WTC11 (cell line): Measurements from ENCODE around the gene SUN2. TPM values are rescaled to one million over a fixed set of nuclear protein-coding genes. Genes with fewer than 3 reads are reported as not detected.

ENCODE experiments used
- ATAC-seq: fragments of 200-7000 bp; cut with Tn5 transposase; 2 replicates; pipeline ENCODE4 v1.10.0; 2021; ENCODE audit warnings: mild to moderate bottlenecking, moderate library complexity
- CTCF ChIA-PET: fragments of 300-600 bp; sonication (Branson Sonifier 250); formaldehyde crosslinking; loops from one replicate; lab custom pipeline; 2021; ENCODE audit warnings: antibody characterized with exemption; lab: Charles Lee
- POLR2A ChIA-PET: fragments of 350-600 bp; sonication (Branson Sonifier 250); formaldehyde crosslinking; loops from one replicate; lab custom pipeline; 2021; ENCODE audit warnings: antibody characterized with exemption; lab: Charles Lee
- DNase-seq: peaks from one replicate; pipeline ENCODE4 v3.0.0; 2021; ENCODE audit warnings: low spot score
- H3K27ac Mint-ChIP-seq: 2 replicates; pipeline ENCODE4 v1.8.0; 2021; ENCODE audit warnings: mixed read lengths
- H3K27me3 Mint-ChIP-seq: 2 replicates; pipeline ENCODE4 v1.8.0; 2021; ENCODE audit warnings: low read depth, mild to moderate bottlenecking, moderate library complexity, mixed read lengths
- H3K36me3 Mint-ChIP-seq: 2 replicates; pipeline ENCODE4 v1.8.0; 2021; ENCODE audit warnings: mixed read lengths
- H3K4me1 Mint-ChIP-seq: 2 replicates; pipeline ENCODE4 v1.8.0; 2022; ENCODE audit warnings: mixed read lengths
- H3K4me3 Mint-ChIP-seq: 2 replicates; pipeline ENCODE4 v1.8.0; 2021; ENCODE audit warnings: mild to moderate bottlenecking, moderate library complexity, mixed read lengths
- H3K9me3 Mint-ChIP-seq: 2 replicates; pipeline ENCODE4 v1.8.0; 2021; ENCODE audit warnings: mixed read lengths
- CREB1 ChIP-seq: sonication (generic); formaldehyde crosslinking; IDR thresholded peaks from 2 replicates; pipeline ENCODE4 v1.8.0; 2023; ENCODE audit warnings: mild to moderate bottlenecking, missing genetic modification reagents
- ELF4 ChIP-seq: sonication (generic); formaldehyde crosslinking; IDR thresholded peaks from 2 replicates; pipeline ENCODE4 v1.8.1; 2022; ENCODE audit warnings: low read depth, mild to moderate bottlenecking, moderate library complexity, missing genetic modification reagents
- FOXJ3 ChIP-seq: sonication (generic); formaldehyde crosslinking; IDR thresholded peaks from 2 replicates; pipeline ENCODE4 v1.9.0; 2021; ENCODE audit warnings: missing genetic modification reagents, mild to moderate bottlenecking, borderline replicate concordance
- FOXP1 ChIP-seq: sonication (generic); formaldehyde crosslinking; IDR thresholded peaks from 2 replicates; pipeline ENCODE4 v1.8.0; 2022; ENCODE audit warnings: missing genetic modification reagents, mild to moderate bottlenecking, moderate library complexity, borderline replicate concordance
- MXD4 ChIP-seq: fragments of 250-450 bp; sonication (Bioruptor Pico); IDR thresholded peaks from 2 replicates; pipeline ENCODE4 v1.8.0; 2021; ENCODE audit warnings: mild to moderate bottlenecking, moderate library complexity, borderline replicate concordance
- NR3C1 ChIP-seq: sonication (generic); formaldehyde crosslinking; conservative IDR thresholded peaks from 2 replicates; pipeline ENCODE4 v1.8.1; 2023; ENCODE audit warnings: low read depth, mild to moderate bottlenecking, missing genetic modification reagents
- RELA ChIP-seq: sonication (generic); formaldehyde crosslinking; IDR thresholded peaks from 2 replicates; pipeline ENCODE4 v1.8.1; 2022; ENCODE audit warnings: missing genetic modification reagents, mild to moderate bottlenecking, borderline replicate concordance
- RORB ChIP-seq: fragments of 250-450 bp; sonication (Bioruptor Pico); IDR thresholded peaks from 2 replicates; pipeline ENCODE4 v1.9.0; 2021; ENCODE audit warnings: mild to moderate bottlenecking
- SMAD4 ChIP-seq: sonication (generic); formaldehyde crosslinking; IDR thresholded peaks from 2 replicates; pipeline ENCODE4 v1.8.0; 2022; ENCODE audit warnings: mild to moderate bottlenecking, missing genetic modification reagents
- SOX15 ChIP-seq: fragments of 250-450 bp; sonication (Bioruptor Pico); IDR thresholded peaks from 2 replicates; pipeline ENCODE4 v1.9.0; 2021; ENCODE audit warnings: mild to moderate bottlenecking
- SP1 ChIP-seq: sonication (generic); formaldehyde crosslinking; conservative IDR thresholded peaks from 2 replicates; pipeline ENCODE4 v1.8.1; 2022; ENCODE audit warnings: missing genetic modification reagents
- TEAD4 ChIP-seq: sonication (generic); formaldehyde crosslinking; IDR thresholded peaks from 2 replicates; pipeline ENCODE4 v1.8.0; 2022; ENCODE audit warnings: mild to moderate bottlenecking, missing genetic modification reagents
- ZBTB21 ChIP-seq: sonication (generic); formaldehyde crosslinking; IDR thresholded peaks from 2 replicates; pipeline ENCODE4 v1.8.1; 2023; ENCODE audit warnings: mild to moderate bottlenecking, missing genetic modification reagents, borderline replicate concordance
- ZNF396 ChIP-seq: fragments of 250-450 bp; sonication (Bioruptor Pico); IDR thresholded peaks from 2 replicates; pipeline ENCODE4 v1.8.0; 2021; ENCODE audit warnings: mild to moderate bottlenecking, moderate library complexity, borderline replicate concordance
- ZNF416 ChIP-seq: fragments of 250-450 bp; sonication (Bioruptor Pico); IDR thresholded peaks from 2 replicates; pipeline ENCODE4 v1.9.0; 2021; ENCODE audit warnings: mild to moderate bottlenecking, inconsistent platforms
- total RNA-seq: library from RNA; stranded (reverse); gene quantifications from 3 replicates; pipeline ENCODE4 v1.2.3, GENCODE V29; 2021
- TF ChIP-seq, protein P1 (sequence below): sonication (generic); formaldehyde crosslinking; IDR thresholded peaks from 2 replicates; pipeline ENCODE4 v1.8.1; 2023; ENCODE audit warnings: mild to moderate bottlenecking, moderate library complexity, missing genetic modification reagents
- TF ChIP-seq, protein P2 (sequence below): sonication (generic); formaldehyde crosslinking; IDR thresholded peaks from 2 replicates; pipeline ENCODE4 v1.8.1; 2023; ENCODE audit warnings: mild to moderate bottlenecking, missing genetic modification reagents, moderate library complexity
- TF ChIP-seq, protein P3 (sequence below): sonication (generic); formaldehyde crosslinking; IDR thresholded peaks from 2 replicates; pipeline ENCODE4 v1.8.0; 2023; ENCODE audit warnings: mild to moderate bottlenecking, missing genetic modification reagents
- TF ChIP-seq, protein P4 (sequence below): fragments of 250-450 bp; sonication (Bioruptor Pico); conservative IDR thresholded peaks from 2 replicates; pipeline ENCODE4 v1.9.0; 2021; ENCODE audit warnings: mild to moderate bottlenecking
- TF ChIP-seq, protein P5 (sequence below): fragments of 200-600 bp; IDR thresholded peaks from 2 replicates; pipeline ENCODE4 v1.8.0; 2022; ENCODE audit warnings: antibody characterized with exemption

The SUN2 gene
- total RNA-seq, 1 experiment from 2014 or later: 30.1 TPM

DNA sequence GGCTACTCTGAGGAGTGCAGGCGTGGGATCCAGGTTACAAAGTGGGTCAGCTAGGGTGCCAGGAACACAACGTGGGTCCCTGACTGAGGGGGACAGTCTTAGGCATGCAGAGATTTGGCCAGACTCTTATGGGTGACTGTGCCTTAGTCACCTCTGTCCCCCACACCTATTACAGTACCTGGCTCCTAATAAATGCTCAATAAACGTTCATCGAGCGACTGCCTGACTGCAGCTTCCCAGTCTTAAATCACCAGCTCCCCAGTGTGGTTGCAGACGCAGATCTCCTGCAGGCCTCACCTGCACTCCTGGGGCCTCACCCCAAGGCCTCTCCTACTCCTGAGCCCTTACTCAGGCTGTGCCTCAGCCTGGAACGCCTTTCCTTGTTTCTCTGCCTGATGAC lies 3.2 kb upstream of the SUN2 start:
- Mint-ChIP-seq H3K27ac (no peak overlapping the region), H3K9me3 (no peaks in the 10 kb centered on the region), H3K4me1 (peaks cover 16% of the 10 kb centered on the region), H3K27me3 (peaks cover 11% of the 10 kb centered on the region), H3K4me3 (no peak overlapping the region), H3K36me3 (no peaks in the 10 kb centered on the region)
- TF ChIP-seq, protein P1, sequence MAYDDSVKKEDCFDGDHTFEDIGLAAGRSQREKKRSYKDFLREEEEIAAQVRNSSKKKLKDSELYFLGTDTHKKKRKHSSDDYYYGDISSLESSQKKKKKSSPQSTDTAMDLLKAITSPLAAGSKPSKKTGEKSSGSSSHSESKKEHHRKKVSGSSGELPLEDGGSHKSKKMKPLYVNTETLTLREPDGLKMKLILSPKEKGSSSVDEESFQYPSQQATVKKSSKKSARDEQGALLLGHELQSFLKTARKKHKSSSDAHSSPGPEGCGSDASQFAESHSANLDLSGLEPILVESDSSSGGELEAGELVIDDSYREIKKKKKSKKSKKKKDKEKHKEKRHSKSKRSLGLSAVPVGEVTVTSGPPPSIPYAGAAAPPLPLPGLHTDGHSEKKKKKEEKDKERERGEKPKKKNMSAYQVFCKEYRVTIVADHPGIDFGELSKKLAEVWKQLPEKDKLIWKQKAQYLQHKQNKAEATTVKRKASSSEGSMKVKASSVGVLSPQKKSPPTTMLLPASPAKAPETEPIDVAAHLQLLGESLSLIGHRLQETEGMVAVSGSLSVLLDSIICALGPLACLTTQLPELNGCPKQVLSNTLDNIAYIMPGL (CRISPR knock-in tag): no peak
- TF ChIP-seq, protein P2, sequence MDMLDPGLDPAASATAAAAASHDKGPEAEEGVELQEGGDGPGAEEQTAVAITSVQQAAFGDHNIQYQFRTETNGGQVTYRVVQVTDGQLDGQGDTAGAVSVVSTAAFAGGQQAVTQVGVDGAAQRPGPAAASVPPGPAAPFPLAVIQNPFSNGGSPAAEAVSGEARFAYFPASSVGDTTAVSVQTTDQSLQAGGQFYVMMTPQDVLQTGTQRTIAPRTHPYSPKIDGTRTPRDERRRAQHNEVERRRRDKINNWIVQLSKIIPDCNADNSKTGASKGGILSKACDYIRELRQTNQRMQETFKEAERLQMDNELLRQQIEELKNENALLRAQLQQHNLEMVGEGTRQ (CRISPR knock-in tag): no peak
- TF ChIP-seq RELA (no peak), ZNF416 (no peak), FOXP1 (CRISPR knock-in tag) (no peak), TEAD4 (no peak), SOX15 (CRISPR knock-in tag) (no peak), RORB (CRISPR knock-in tag) (no peak), ZNF396 (CRISPR knock-in tag) (no peak)
- TF ChIP-seq, protein P3, sequence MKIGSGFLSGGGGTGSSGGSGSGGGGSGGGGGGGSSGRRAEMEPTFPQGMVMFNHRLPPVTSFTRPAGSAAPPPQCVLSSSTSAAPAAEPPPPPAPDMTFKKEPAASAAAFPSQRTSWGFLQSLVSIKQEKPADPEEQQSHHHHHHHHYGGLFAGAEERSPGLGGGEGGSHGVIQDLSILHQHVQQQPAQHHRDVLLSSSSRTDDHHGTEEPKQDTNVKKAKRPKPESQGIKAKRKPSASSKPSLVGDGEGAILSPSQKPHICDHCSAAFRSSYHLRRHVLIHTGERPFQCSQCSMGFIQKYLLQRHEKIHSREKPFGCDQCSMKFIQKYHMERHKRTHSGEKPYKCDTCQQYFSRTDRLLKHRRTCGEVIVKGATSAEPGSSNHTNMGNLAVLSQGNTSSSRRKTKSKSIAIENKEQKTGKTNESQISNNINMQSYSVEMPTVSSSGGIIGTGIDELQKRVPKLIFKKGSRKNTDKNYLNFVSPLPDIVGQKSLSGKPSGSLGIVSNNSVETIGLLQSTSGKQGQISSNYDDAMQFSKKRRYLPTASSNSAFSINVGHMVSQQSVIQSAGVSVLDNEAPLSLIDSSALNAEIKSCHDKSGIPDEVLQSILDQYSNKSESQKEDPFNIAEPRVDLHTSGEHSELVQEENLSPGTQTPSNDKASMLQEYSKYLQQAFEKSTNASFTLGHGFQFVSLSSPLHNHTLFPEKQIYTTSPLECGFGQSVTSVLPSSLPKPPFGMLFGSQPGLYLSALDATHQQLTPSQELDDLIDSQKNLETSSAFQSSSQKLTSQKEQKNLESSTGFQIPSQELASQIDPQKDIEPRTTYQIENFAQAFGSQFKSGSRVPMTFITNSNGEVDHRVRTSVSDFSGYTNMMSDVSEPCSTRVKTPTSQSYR (CRISPR knock-in tag): no peak
- ChIA-PET CTCF (interaction anchor here (2.7 kb wide), 1 partner anchor 10 kb away, joined by 14 read pairs; no protein-coding TSS in a partner anchor), POLR2A (no interaction called here)
- ATAC-seq (no peak), DNase-seq (no peak)

DNA sequence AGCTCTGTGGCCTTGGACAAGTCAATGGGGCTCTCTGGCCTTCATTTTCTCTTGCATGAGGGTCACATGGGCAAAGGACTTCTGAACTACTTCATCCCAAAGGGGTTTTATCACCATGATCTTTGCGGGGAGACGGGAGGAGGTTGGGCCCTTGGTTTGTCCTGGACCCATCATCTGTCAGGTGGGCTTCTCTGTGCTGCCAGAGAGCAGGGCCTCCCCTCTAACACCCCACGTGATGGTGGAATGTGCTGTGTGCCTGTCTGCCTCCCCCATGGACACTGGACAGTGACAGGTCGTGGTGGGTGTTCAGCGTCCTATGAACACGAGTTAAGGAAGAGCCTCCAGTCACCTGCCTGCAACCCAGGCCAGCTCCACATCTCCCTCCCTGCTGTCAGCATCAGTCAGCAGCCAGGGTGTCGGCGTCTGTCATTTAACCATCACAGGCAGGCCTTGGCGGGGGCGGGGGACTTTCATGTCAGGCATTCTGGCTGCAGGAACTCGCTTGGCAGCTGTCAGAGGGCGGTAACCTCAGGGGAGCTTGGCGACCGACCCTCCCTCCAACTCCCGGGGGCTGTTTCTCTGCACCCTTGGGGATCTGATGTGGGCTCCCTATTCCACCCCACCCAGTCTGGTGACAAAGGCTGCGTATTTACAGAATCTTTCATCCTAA lies 2.6 kb upstream of the SUN2 start:
- ChIA-PET POLR2A (interaction anchor here (0.6 kb wide), 1 partner anchor 28 kb away, joined by 4 read pairs; no protein-coding TSS in a partner anchor), CTCF (interaction anchor here (0.6 to 2.7 kb wide), 4 partner anchors 8 to 25 kb away, joined by 3 to 14 read pairs (median 4); no protein-coding TSS in a partner anchor)
- no peaks in the 10 kb centered on the region for H3K9me3 Mint-ChIP-seq
- H3K36me3 Mint-ChIP-seq: no peaks in the 10 kb centered on the region
- peaks cover 11% of the 10 kb centered on the region for H3K27me3 Mint-ChIP-seq
- DNase-seq (no peak), ATAC-seq (no peak)
- H3K4me3 Mint-ChIP-seq: no peak overlapping the region
- H3K27ac Mint-ChIP-seq: no peak overlapping the region
- TF ChIP-seq SP1 (CRISPR knock-in tag): no peak
- no peak for TF ChIP-seq CREB1
- H3K4me1 Mint-ChIP-seq: peaks cover 19% of the 10 kb centered on the region

DNA sequence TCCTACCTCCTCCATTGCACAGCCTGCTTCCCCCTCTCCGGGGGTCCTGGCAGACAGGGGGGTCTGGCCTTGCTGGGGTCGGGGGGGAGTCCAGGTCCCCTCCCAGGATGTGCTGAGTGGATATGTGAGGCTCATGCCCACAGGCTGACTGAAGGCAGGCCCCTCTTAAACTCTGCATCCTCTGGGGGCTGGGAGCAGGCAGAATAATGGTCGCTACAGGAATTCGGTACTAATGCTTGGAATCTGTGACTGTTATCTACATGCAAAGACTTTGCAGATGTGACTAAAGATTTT lies 1.6 kb upstream of the SUN2 start:
- no peaks in the 10 kb centered on the region for H3K36me3 Mint-ChIP-seq
- H3K27me3 Mint-ChIP-seq: peaks cover 11% of the 10 kb centered on the region
- no peaks in the 10 kb centered on the region for H3K9me3 Mint-ChIP-seq
- H3K4me1 Mint-ChIP-seq: peaks cover 19% of the 10 kb centered on the region
- no peak for DNase-seq
- ChIA-PET CTCF (interaction anchor here (1.4 to 2.7 kb wide), 4 partner anchors 9 to 24 kb away, joined by 3 to 14 read pairs (median 8); no protein-coding TSS in a partner anchor), POLR2A (no interaction called here)
- H3K27ac Mint-ChIP-seq: no peak overlapping the region
- no peak for ATAC-seq
- H3K4me3 Mint-ChIP-seq: no peak overlapping the region; the same call in 1 of the 2 replicates
- TF ChIP-seq, protein P4, sequence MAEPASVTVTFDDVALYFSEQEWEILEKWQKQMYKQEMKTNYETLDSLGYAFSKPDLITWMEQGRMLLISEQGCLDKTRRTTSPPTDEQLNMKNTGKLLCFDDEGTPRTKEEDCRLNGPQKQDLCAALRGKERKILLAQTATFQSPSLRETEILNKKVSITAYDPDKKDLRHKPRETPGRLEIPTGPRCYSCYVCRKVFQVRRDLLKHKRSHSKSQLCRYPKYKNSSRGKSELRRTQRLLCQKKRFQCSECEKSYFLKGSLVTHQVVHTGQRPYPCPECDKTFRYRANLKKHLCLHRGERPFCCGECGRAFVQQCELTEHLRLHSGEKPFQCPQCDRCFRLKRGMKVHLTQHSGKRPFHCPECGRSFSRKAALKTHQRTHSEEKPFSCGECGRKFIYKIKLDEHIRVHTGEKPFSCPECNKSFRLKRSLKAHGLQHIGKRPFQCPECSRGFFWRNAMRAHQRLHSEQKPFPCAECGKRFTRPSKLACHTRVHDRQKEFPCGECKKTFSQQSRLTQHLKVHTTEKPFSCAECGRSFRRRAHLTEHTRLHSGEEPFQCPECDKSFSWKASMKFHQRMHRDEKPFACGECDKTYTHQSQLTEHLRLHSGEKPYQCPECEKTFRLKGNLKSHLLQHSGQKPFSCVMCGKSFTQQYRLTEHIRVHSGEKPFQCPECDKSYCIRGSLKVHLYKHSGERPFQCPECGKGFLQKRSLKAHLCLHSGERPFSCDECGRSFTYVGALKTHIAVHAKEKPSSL (CRISPR knock-in tag): no peak
- TF ChIP-seq ELF4 (CRISPR knock-in tag) (no peak), NR3C1 (CRISPR knock-in tag) (no peak), MXD4 (CRISPR knock-in tag) (no peak), ZBTB21 (CRISPR knock-in tag) (no peak), FOXJ3 (CRISPR knock-in tag) (no peak), SMAD4 (CRISPR knock-in tag) (no peak)
- TF ChIP-seq, protein P3 (CRISPR knock-in tag): no peak
- TF ChIP-seq, protein P5, sequence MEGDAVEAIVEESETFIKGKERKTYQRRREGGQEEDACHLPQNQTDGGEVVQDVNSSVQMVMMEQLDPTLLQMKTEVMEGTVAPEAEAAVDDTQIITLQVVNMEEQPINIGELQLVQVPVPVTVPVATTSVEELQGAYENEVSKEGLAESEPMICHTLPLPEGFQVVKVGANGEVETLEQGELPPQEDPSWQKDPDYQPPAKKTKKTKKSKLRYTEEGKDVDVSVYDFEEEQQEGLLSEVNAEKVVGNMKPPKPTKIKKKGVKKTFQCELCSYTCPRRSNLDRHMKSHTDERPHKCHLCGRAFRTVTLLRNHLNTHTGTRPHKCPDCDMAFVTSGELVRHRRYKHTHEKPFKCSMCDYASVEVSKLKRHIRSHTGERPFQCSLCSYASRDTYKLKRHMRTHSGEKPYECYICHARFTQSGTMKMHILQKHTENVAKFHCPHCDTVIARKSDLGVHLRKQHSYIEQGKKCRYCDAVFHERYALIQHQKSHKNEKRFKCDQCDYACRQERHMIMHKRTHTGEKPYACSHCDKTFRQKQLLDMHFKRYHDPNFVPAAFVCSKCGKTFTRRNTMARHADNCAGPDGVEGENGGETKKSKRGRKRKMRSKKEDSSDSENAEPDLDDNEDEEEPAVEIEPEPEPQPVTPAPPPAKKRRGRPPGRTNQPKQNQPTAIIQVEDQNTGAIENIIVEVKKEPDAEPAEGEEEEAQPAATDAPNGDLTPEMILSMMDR: no peak
